Stomach (tissue), 9 donors: ENCODE results near the gene GREM2. TPM values are rescaled to one million over a fixed set of nuclear protein-coding genes. Genes with fewer than 3 reads are reported as not detected.

Source experiments
- DNase-seq, 2 donors: peaks; one replicate each; pipeline versions ENCODE4 v3.0.0 to v3.0.0-alpha.2; 2013 to 2019
- H3K27ac ChIP-seq, 5 donors: fragments of 200-600 bp in 4 of 5; sonication (generic) in 4 of 5; one replicate each; pipeline ENCODE4 v1.5.1; 2013 to 2019; ENCODE audit warnings: mild to moderate bottlenecking in 1 of 5, moderate library complexity in 1 of 5
- H3K27me3 ChIP-seq, 3 donors: fragments of 200-600 bp; sonication (generic); one replicate each; pipeline ENCODE4 v1.5.1; 2017 to 2019; ENCODE audit warnings: mixed run types in 1 of 3
- H3K36me3 ChIP-seq, 4 donors: fragments of 200-600 bp; sonication (generic); 1 replicate in 3 of 4; 2 replicates in 1 of 4; pipeline ENCODE4 v1.5.1; 2016 to 2019
- H3K4me1 ChIP-seq, 4 donors: fragments of 200-600 bp; sonication (generic); one replicate each; pipeline ENCODE4 v1.5.1; 2016 to 2019
- H3K4me3 ChIP-seq, 4 donors: fragments of 200-600 bp; sonication (generic) in 3 of 4; one replicate each; pipeline ENCODE4 v1.5.1; 2016 to 2019; ENCODE audit warnings: mild to moderate bottlenecking in 1 of 4
- H3K9me3 ChIP-seq, 4 donors: fragments of 200-600 bp; sonication (generic); one replicate each; pipeline ENCODE4 v1.5.1; 2016 to 2019
- CTCF ChIP-seq, 7 experiments: fragments of 450-650 bp in 4 of 7; fragments of 200-600 bp in 3 of 7; sonication (generic) in 3 of 7; IDR thresholded peaks; one replicate each; pipeline ENCODE4 v1.5.1; 2016 to 2019; ENCODE audit warnings: antibody characterized with exemption in 7 of 7, control low read depth in 2 of 7, mild to moderate bottlenecking in 1 of 7
- EP300 ChIP-seq: sonication (generic); formaldehyde crosslinking; IDR thresholded peaks from one replicate; pipeline ENCODE4 v1.6.1; 2017; ENCODE audit warnings: antibody characterized with exemption
- POLR2A ChIP-seq, 4 donors: fragments of 450-650 bp; IDR thresholded peaks; one replicate each; pipeline ENCODE4 v1.6.1; 2016; ENCODE audit warnings: antibody characterized with exemption in 4 of 4, control low read depth in 2 of 4, mild to moderate bottlenecking in 1 of 4, moderate library complexity in 1 of 4
- POLR2AphosphoS5 ChIP-seq, 3 donors: sonication (generic); formaldehyde crosslinking; IDR thresholded peaks; one replicate each; pipeline ENCODE4 v1.6.1; 2016; ENCODE audit warnings: antibody characterized with exemption in 3 of 3
- WGBS, 5 donors: extraction: QIAGEN DNeasy Blood & Tissue Kit in 3 of 5; methylation state at CpG; one replicate each; pipeline versions ENCODE4 v1.1.5 to v1.1.7; 2013 to 2018; 5-methylcytosine and 5-hydroxymethylcytosine counted together
- intact Hi-C: fragments of 100-400 bp; cut with DNase I; formaldehyde crosslinking; loops from one replicate; pipeline ENCODE4 v1.15.1; 2023; ENCODE audit warnings: low total_unique reads
- polyA plus RNA-seq, 3 donors: library from polyadenylated mRNA; stranded (reverse); fragments of 200-250 nt; gene quantifications; one replicate each; pipeline ENCODE4 v1.2.3, GENCODE V29; 2013
- total RNA-seq, 5 donors: library from RNA; depleted of rRNA; stranded (reverse); fragments of >200 nt; gene quantifications; one replicate each; pipeline versions ENCODE4 v1.1.0 to v1.2.3, GENCODE V29; 2014 to 2016
- donor health status: healthy with polysubstance abuse.
- donor health status: Bipolar disorder and iron deficiency.
- donor health status: healthy.

GREM2 gene
- total and polyA plus RNA-seq, 8 donors, result 0.45 to 10.5 (median 2.4) TPM; not detected in 1

- Histone ChIP-seq H3K36me3 (no peaks in the 10 kb centered on the region), H3K4me3 (no peak overlapping the region), H3K27ac (no peak overlapping the region), H3K9me3 (no peaks in the 10 kb centered on the region), H3K4me1 (no peaks in the 10 kb centered on the region), H3K27me3 (no peaks in the 10 kb centered on the region)
- WGBS, 5 donors, result 71 to 84% (median 75%) methylated on average over 3 of the region's 3 CpGs
- intact Hi-C loops, result no loop called here
- TF ChIP-seq EP300 (no peak), CTCF (IDR thresholded peaks at IDR 0.05) (no peak), POLR2A (IDR thresholded peaks at IDR 0.05) (no peak), POLR2AphosphoS5 (IDR thresholded peaks at IDR 0.05) (no peak)
- no peak for DNase-seq
Measured at GRCh38 chr1:240652961-240653409, 41.0 kb upstream of the GREM2 start.

- 46 to 60% (median 52%) methylated on average over 8 of the region's 8 CpGs for WGBS, 5 donors
Measured at GRCh38 chr1:240652549-240652948, 40.6 kb upstream of the GREM2 start.

GRCh38 chr1:240650877-240651276 is 38.9 kb upstream of the GREM2 start:
- Histone ChIP-seq H3K4me3 (no peak overlapping the region), H3K9me3 (no peaks in the 10 kb centered on the region), H3K27me3 (no peaks in the 10 kb centered on the region), H3K4me1 (no peaks in the 10 kb centered on the region), H3K27ac (no peak overlapping the region), H3K36me3 (no peaks in the 10 kb centered on the region)
- no peak for TF ChIP-seq CTCF (IDR thresholded peaks at IDR 0.05)
- no peak for TF ChIP-seq POLR2A (IDR thresholded peaks at IDR 0.05)
- TF ChIP-seq POLR2AphosphoS5 (IDR thresholded peaks at IDR 0.05), result no peak
- no peak for TF ChIP-seq EP300
- intact Hi-C loops, result no loop called here
- no peak for DNase-seq

More at GRCh38 chr1:240652549-240652948, 40.6 kb upstream of the GREM2 start:
- H3K4me1 ChIP-seq, result no peaks in the 10 kb centered on the region
- no peak overlapping the region for H3K27ac ChIP-seq
- H3K4me3 ChIP-seq, result no peak overlapping the region
- H3K27me3 ChIP-seq, result no peaks in the 10 kb centered on the region
- no peaks in the 10 kb centered on the region for H3K36me3 ChIP-seq
- TF ChIP-seq POLR2A (IDR thresholded peaks at IDR 0.05) (no peak), EP300 (no peak), CTCF (IDR thresholded peaks at IDR 0.05) (no peak), POLR2AphosphoS5 (IDR thresholded peaks at IDR 0.05) (no peak)
- DNase-seq, result no peak
- no peaks in the 10 kb centered on the region for H3K9me3 ChIP-seq
- intact Hi-C loops, result no loop called here

- 82 to 86% (median 83%) methylated on average over 17 of the region's 17 CpGs for WGBS, 5 donors
Measured at GRCh38 chr1:240649733-240650721, 38.1 kb upstream of the GREM2 start.

More at GRCh38 chr1:240649733-240650721, 38.1 kb upstream of the GREM2 start:
- no peak overlapping the region for H3K4me3 ChIP-seq
- no peaks in the 10 kb centered on the region for H3K27me3 ChIP-seq
- no peaks in the 10 kb centered on the region for H3K4me1 ChIP-seq
- TF ChIP-seq POLR2A (IDR thresholded peaks at IDR 0.05) (no peak), EP300 (no peak), CTCF (IDR thresholded peaks at IDR 0.05) (no peak), POLR2AphosphoS5 (IDR thresholded peaks at IDR 0.05) (no peak)
- no peaks in the 10 kb centered on the region for H3K9me3 ChIP-seq
- H3K36me3 ChIP-seq, result no peaks in the 10 kb centered on the region
- intact Hi-C loops, result no loop called here
- no peak overlapping the region for H3K27ac ChIP-seq
- no peak for DNase-seq
